ENCODE data around the gene CREB5. TPM values are rescaled to one million over a fixed set of nuclear protein-coding genes. Genes with fewer than 3 reads are reported as not detected.

The CREB5 gene
- total RNA-seq, 1 experiment from 2014 or later = 19.2 TPM

GRCh38 chr7:28804990-28805389 is 392.7 kb downstream of the CREB5 start:
- no peak overlapping the region for H3K4me3 Mint-ChIP-seq (ENCODE audit: low read depth, unreplicated experiment)
- no peaks in the 10 kb centered on the region for H3K9me3 Mint-ChIP-seq (ENCODE audit: low read depth, unreplicated experiment)
- no peak overlapping the region for H3K27ac Mint-ChIP-seq (ENCODE audit: unreplicated experiment)
- no peaks in the 10 kb centered on the region for H3K27me3 Mint-ChIP-seq (ENCODE audit: unreplicated experiment)
- BruUV-seq (replicated peaks) = no TSS peak
- CTCF ChIA-PET = no interaction called here
- H3K4me1 Mint-ChIP-seq (ENCODE audit: low read depth, unreplicated experiment) = no peaks in the 10 kb centered on the region
- no peak for DNase-seq
- H3K36me3 Mint-ChIP-seq (ENCODE audit: insufficient read depth, unreplicated experiment) = peaks cover 4% of the 10 kb centered on the region
- intact Hi-C loops (cut with micrococcal nuclease; ENCODE audit: unreplicated experiment) = no loop called here
- TF ChIP-seq, protein P1, sequence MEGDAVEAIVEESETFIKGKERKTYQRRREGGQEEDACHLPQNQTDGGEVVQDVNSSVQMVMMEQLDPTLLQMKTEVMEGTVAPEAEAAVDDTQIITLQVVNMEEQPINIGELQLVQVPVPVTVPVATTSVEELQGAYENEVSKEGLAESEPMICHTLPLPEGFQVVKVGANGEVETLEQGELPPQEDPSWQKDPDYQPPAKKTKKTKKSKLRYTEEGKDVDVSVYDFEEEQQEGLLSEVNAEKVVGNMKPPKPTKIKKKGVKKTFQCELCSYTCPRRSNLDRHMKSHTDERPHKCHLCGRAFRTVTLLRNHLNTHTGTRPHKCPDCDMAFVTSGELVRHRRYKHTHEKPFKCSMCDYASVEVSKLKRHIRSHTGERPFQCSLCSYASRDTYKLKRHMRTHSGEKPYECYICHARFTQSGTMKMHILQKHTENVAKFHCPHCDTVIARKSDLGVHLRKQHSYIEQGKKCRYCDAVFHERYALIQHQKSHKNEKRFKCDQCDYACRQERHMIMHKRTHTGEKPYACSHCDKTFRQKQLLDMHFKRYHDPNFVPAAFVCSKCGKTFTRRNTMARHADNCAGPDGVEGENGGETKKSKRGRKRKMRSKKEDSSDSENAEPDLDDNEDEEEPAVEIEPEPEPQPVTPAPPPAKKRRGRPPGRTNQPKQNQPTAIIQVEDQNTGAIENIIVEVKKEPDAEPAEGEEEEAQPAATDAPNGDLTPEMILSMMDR (IDR thresholded peaks at IDR 0.05; ENCODE audit: unreplicated experiment) = no peak

DNA sequence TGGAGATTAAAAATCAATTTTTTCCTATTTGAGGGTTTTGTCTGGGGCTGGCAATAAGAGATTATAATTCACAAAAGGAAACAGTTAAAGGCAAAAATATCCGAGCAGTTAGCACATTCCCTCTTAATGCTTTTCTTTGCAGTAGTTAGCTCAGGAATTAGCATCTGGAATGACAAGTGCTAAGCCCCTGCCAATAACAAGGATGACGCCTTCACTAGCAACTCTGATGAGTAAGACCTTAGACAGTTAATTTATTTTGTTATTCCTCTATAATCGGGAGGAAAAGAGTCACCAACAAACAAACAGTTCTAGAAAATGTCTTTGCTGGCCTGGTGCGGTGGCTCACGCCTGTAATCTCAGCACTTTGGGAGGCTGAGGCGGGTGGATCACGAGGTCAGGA is 394.5 kb downstream of the CREB5 start:
- no peak overlapping the region for H3K27ac Mint-ChIP-seq (ENCODE audit: unreplicated experiment)
- no peak for DNase-seq
- intact Hi-C loops (cut with micrococcal nuclease; ENCODE audit: unreplicated experiment) = no loop called here
- peaks cover 4% of the 10 kb centered on the region for H3K36me3 Mint-ChIP-seq (ENCODE audit: insufficient read depth, unreplicated experiment)
- no peaks in the 10 kb centered on the region for H3K4me1 Mint-ChIP-seq (ENCODE audit: low read depth, unreplicated experiment)
- CTCF ChIA-PET = no interaction called here
- H3K4me3 Mint-ChIP-seq (ENCODE audit: low read depth, unreplicated experiment) = no peak overlapping the region
- H3K27me3 Mint-ChIP-seq (ENCODE audit: unreplicated experiment) = no peaks in the 10 kb centered on the region
- TF ChIP-seq, protein P1 (IDR thresholded peaks at IDR 0.05; ENCODE audit: unreplicated experiment) = no peak
- no TSS peak for BruUV-seq (replicated peaks)
- H3K9me3 Mint-ChIP-seq (ENCODE audit: low read depth, unreplicated experiment) = no peaks in the 10 kb centered on the region

- no TSS peak for BruUV-seq (replicated peaks)
- Mint-ChIP-seq H3K9me3 (ENCODE audit: low read depth, unreplicated experiment) (no peaks in the 10 kb centered on the region), H3K27me3 (ENCODE audit: unreplicated experiment) (no peaks in the 10 kb centered on the region), H3K4me3 (ENCODE audit: low read depth, unreplicated experiment) (no peak overlapping the region), H3K27ac (ENCODE audit: unreplicated experiment) (no peak overlapping the region), H3K4me1 (ENCODE audit: low read depth, unreplicated experiment) (no peaks in the 10 kb centered on the region), H3K36me3 (ENCODE audit: insufficient read depth, unreplicated experiment) (peaks cover 4% of the 10 kb centered on the region)
- CTCF ChIA-PET = no interaction called here
- intact Hi-C loops (cut with micrococcal nuclease; ENCODE audit: unreplicated experiment) = no loop called here
- DNase-seq = no peak
- TF ChIP-seq, protein P1 (IDR thresholded peaks at IDR 0.05; ENCODE audit: unreplicated experiment) = no peak
These were observed 395.2 kb downstream of the CREB5 start for GRCh38 chr7:28807396-28807994.

- DNase-seq = no peak
- Mint-ChIP-seq H3K27me3 (ENCODE audit: unreplicated experiment) (no peaks in the 10 kb centered on the region), H3K4me1 (ENCODE audit: low read depth, unreplicated experiment) (no peaks in the 10 kb centered on the region), H3K9me3 (ENCODE audit: low read depth, unreplicated experiment) (no peaks in the 10 kb centered on the region), H3K4me3 (ENCODE audit: low read depth, unreplicated experiment) (no peak overlapping the region), H3K27ac (ENCODE audit: unreplicated experiment) (no peak overlapping the region), H3K36me3 (ENCODE audit: insufficient read depth, unreplicated experiment) (peaks cover 4% of the 10 kb centered on the region)
- CTCF ChIA-PET = interaction anchor here (0.6 kb wide), 2 partner anchors 26 to 512 kb away, joined by 3 read pairs; no protein-coding TSS in a partner anchor
- TF ChIP-seq, protein P1 (IDR thresholded peaks at IDR 0.05; ENCODE audit: unreplicated experiment) = no peak
- intact Hi-C loops (cut with micrococcal nuclease; ENCODE audit: unreplicated experiment) = no loop called here
- no TSS peak for BruUV-seq (replicated peaks)
These were observed 396.6 kb downstream of the CREB5 start for GRCh38 chr7:28808796-28809533.

Measured in Calu3 (cell line).